ENCODE results near the gene MEIOB.

GRCh38 chr16:1909561-1910231 is 37.7 kb upstream of the MEIOB start:
- TF ChIP-seq POLR2A (IDR thresholded peaks at IDR 0.05), result no peak
- TF ChIP-seq CTCF (IDR thresholded peaks at IDR 0.05), result no peak
- TF ChIP-seq POLR2AphosphoS5 (IDR thresholded peaks at IDR 0.05), result no peak

Data from stomach (tissue), 4 donors.